ENCODE data around the gene UGT1A4.

UGT1A4 gene

DNA sequence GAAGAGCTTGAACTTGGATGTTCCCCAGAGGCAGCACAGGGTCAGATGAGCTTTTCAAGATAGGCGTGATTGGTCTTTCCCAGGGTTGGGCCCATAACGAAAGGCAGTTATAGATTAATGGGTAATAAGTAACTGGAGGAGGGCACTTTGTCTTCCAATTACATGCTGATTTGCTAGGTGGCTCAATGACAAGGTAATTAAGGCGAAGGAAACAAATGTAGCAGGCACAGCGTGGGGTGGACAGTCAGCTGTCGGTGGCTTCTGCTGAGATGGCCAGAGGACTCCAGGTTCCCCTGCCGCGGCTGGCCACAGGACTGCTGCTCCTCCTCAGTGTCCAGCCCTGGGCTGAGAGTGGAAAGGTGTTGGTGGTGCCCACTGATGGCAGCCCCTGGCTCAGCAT lies at the start of gene UGT1A4:
UGT1A4 (plus strand) TSS at position 185 of the 400 bp plus-strand sequence; CDS start at position 270, 85 bp downstream.
- no peak for DNase-seq

DNA sequence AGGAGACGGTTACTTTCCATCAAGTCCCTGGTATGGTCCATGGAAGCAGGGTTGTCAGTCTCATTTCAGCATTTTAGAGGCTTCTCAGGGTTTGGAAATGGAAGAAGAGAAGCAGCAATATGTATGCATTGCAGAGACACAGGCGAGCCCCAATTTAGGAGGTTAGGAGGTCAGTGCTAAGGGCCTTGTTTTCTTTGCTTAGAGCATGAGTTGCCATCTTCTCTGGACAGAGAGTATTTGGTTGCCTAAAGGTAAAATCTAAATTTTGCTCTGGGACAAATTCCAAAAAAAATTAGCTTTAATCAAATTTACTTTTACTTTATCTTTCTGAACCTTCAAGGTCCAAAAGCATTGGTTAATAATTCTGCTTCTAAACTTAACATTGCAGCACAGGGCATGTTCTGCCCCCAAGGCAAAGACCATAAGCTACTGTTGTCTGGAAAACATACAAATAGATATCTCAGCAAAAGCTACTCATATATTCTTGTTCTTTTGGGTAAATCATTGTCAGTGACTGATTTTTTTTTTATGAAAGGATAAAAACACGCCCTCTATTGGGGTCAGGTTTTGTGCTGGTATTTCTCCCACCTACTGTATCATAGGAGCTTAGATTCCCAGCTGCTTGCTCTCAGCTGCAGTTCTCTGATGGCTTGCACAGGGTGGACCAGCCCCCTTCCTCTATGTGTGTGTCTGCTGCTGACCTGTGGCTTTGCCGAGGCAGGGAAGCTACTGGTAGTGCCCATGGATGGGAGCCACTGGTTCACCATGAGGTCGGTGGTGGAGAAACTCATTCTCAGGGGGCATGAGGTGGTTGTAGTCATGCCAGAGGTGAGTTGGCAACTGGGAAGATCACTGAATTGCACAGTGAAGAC lies 47.0 kb upstream of the UGT1A4 start, which contains the start of gene UGT1A9:
UGT1A9 (plus strand) TSS at position 609 of the 872 bp plus-strand sequence; CDS start at position 646, 37 bp downstream.
- no peak for DNase-seq

DNA sequence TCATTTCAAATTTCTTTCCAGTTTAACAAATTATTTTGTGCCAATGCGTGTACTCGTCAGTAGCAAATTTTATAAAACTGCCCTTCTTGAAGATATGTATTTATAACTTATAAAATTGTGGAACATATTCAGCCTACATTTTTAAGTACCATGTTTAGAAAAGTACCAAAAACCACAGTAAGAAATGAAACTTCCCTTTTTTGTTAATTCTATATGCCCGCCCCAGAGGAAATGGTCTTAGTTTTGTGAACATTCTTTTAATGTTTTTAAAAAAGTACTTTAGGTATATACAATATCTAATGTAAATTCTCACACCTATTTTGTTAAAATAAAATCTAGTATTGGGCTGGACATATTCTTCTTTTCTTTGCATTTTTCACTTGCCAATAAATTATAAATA lies 45.6 kb upstream of the UGT1A4 start:
- DNase-seq, result no peak

DNA sequence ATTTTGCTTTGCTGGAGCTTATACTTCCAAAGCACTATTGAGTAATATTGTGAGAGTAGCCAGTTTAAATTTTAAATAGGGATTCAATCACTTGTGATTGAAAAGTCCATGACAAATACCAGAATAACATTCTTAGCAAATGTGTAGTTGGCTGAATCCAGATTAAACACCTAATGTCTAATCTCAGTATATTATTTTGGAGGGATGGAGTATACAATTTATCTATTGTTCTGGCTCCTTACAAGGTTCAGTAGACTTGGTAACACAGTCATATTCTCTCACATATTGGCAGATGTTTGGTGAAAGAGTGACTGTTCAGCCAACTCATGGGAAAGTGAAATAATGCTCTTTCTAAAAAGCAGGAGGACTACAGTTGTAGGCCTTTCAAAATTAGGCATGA lies 44.6 kb upstream of the UGT1A4 start:
- no peak for DNase-seq

DNA sequence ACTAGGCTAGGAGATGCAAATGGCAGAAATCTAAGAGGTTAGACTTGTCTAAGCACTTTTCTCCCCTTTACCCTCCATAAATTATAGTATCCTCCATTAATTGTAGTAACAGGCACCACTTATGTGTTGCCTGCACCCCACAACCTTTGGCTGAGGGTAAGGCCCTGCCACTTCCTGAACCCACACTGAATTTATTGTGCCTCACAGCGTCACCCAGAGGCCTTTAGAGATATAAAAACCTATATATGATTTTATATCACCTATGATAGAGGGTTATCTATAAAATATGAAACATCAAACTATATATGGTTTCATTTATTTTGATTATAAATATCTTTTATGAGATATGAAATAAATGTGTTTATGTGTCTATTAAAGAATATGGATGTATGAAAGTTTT lies 44.2 kb upstream of the UGT1A4 start:
- DNase-seq, result no peak

DNA sequence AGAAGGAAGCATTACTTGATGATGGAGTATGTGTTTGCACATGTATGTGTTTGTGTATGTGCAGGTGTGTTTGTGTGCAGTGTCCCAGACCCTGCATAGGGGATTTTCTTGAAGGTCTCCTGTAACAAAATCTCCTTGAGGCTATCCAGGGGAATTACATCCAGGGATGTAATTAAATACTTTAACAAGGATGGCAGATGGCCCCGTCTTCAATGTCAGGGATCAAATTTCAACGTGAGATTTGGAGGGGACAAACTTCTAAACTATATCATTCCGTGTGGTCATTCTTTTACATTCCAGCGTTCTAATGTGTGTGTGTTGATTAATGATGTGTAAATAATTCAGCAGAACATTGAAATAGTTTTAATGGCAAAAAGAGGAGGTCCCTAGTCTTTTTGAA lies 43.5 kb upstream of the UGT1A4 start:
- DNase-seq, result no peak

DNA sequence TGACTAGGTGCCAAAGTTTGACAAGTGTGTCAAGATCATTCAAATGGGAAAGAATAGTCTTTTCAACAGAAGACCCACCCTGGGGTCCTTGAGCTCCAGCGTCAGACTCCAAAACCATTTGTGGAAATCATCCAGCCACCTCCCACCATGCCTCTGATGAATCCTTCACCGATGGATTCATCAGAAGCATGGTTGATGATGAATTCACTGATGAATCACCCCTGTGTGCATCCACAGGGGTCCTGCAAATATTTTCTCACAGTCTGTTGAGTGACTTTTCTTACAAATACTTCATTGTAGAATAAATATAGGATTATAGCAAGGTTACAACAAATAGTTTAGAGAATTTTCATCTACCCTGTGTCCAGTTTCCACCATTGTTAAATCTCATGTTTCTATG lies 42.5 kb upstream of the UGT1A4 start:
- DNase-seq, result no peak

DNA sequence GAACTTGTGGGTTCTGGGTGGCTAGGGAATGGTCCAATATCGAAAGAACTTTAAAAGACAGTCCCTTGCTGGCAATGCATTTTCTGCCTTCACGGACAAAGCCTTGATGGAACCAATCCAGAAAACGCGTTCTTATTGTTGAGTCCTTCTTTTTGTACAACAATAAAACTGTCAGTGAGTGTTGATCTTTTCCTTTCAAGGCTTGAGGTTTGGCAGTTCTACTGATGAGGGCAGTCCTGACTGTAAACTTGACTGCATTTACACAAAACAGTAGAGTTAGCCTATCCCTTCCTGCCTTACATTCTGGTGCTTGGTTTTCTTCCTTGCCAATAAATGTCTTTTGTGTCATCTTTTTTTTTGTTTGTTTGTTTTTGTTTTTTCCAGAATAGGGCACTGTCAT lies 39.3 kb upstream of the UGT1A4 start:
- DNase-seq, result no peak

DNA sequence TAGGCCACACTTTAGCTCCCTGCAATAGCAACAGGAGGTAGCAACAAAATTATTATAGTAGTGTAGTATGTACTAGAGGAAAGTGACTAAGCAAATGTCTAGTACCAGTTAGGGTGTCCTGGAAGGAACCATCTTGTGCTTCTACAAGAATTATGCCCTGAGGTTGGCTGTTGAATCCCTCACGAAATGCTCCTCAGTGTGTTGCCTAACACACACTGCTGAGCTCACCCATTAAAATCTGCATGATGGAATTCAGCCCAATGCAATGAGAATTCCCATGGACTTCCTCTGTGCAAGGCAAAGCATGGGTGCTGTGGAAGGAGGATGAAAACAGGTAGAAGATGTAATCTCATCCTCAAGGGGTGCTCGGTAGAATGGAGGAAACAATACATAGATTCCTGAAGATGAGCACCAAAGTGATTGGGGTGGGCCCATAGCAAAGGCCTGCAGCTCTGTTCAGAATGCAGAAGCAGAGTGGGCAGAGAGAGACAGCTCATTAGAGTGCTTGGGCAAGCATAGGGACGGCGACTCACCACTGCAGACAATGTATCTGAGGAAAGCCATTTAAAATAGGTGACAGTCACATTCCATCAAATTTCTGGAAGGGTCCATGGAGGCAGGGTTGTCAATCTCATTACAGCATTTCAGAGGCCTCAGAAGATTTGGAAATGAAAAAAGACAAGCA lies 38.0 kb upstream of the UGT1A4 start:
- no peak for DNase-seq

DNA sequence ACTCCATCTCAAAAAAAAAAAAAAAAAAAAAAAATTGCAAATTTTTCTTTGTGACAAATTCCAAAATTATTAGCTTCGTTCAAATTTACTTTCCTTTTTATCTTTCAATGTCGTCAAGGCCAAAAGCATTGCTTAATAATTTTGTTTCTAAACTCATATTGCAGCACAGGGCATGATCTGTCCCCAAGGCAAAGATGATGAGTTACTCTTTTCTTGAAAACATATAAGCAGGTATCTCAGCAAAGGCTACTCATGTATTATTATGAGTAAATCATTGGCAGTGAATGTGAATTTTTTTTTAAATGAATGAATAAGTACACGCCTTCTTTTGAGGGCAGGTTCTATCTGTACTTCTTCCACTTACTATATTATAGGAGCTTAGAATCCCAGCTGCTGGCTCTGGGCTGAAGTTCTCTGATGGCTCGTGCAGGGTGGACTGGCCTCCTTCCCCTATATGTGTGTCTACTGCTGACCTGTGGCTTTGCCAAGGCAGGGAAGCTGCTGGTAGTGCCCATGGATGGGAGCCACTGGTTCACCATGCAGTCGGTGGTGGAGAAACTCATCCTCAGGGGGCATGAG lies 36.9 kb upstream of the UGT1A4 start, which contains the start of gene UGT1A7:
UGT1A7 (plus strand) TSS at position 381 of the 579 bp plus-strand sequence; CDS start at position 418, 37 bp downstream.
- DNase-seq, result no peak

DNA sequence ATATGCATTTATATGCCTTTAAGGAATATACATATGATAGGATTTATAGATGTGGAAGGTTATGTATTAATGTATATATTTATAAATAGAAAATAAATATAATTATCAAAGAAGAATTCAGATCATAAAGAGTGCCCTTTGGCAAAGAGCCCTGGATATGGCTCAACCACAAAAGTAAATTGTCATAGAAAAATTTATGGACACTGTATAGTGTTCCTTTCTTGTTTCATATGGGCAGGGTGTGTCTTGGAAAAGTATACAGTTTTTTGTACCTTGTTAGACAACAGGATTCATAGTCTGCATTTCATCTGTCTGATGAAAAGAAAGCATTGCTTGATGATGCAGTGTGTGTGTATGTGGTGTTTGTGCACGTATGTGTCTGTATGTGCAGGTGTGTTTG lies 33.9 kb upstream of the UGT1A4 start:
- DNase-seq, result no peak

DNA sequence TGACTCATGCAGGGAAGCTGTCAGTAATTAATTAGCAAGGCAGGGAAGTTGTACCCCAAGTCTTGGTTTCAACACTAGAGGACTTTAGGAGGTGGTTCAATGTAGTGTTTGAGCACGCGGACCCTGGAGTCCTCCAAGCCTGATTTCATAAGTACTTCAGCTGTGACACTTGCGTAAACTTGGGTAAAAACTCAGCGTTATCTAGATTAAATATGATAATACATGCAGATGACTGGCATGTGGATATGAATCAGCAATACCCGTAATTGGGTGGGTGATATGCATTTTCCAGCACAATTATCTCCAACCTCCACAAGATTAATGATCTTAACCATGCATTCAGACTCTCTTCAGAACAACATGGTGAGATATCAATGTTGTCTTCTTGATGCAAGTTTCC lies 31.6 kb upstream of the UGT1A4 start:
- no peak for DNase-seq

DNA sequence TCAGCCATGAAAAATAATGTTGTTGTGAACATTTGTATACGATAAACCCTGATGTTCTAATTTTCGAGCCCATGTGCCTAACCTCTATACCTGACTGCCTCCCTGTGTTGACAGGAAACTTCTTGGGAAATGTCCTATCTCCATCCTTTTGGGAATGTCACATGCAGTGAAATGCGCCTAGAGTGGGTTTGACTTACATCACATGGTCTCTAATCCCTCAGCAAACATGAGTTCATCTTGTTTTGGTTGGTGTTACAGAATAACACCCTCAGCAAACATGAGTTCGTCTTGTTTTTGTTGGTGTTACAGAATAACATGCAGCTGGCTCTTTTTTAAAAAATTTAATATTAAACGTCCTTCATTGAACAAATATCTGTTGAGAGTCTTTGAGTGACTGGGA lies 30.2 kb upstream of the UGT1A4 start:
- no peak for DNase-seq

DNA sequence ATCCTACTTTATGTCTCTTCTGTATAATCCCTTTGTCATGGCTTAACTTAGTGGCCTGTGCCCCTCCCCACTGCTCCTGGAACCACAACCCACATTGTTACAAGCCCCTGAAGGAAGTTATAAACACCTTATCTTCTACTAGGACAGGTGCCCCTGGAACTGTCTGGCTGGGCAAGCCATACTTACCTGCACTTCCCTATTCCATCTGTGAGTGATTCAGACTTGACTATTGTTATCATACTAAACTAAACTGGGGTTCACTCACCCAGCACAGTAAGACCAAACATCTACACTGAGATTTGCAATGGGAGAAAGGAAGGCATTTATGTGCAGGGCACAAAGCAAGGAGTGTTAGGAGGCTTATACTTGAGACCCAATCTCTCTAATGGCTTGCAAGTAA lies 29.5 kb upstream of the UGT1A4 start:
- no peak for DNase-seq

DNA sequence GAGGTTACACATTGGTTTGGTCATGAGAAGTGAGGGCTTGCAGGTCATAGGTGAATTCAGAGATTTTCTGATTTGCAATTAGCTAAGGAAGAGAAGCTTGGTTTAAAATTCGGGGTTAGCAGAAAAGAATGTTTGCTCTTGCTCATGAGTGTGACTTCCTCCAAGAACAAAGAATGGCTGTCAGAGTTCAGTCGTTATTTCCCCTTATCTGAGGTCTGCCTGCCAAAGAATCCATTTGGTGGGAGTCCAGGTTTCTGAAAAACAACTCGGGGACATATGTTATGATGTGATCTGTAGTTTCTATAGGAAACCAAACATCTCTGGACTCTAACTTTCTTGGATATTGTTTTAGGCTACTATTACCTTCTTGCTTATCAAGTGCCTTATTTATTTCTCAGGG lies 29.0 kb upstream of the UGT1A4 start:
- DNase-seq, result no peak

DNA sequence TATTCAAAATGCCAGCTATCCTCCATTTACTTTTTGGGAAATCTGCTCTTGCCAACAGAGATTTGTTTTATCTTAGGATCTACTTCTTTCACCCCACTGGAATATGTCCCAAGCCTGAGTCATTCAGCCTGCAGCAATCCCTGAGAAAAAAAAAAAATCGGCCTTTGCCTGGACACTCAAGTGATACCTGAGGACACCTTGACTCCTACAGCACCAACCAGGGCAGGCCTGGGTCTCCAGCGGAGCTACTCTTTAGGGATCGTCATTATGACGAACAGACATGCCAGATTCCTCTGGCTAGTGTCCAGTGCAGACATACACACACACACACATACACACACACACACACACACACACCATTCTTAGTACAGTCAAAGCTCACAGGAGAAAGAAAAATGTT lies 28.1 kb upstream of the UGT1A4 start:
- no peak for DNase-seq

DNA sequence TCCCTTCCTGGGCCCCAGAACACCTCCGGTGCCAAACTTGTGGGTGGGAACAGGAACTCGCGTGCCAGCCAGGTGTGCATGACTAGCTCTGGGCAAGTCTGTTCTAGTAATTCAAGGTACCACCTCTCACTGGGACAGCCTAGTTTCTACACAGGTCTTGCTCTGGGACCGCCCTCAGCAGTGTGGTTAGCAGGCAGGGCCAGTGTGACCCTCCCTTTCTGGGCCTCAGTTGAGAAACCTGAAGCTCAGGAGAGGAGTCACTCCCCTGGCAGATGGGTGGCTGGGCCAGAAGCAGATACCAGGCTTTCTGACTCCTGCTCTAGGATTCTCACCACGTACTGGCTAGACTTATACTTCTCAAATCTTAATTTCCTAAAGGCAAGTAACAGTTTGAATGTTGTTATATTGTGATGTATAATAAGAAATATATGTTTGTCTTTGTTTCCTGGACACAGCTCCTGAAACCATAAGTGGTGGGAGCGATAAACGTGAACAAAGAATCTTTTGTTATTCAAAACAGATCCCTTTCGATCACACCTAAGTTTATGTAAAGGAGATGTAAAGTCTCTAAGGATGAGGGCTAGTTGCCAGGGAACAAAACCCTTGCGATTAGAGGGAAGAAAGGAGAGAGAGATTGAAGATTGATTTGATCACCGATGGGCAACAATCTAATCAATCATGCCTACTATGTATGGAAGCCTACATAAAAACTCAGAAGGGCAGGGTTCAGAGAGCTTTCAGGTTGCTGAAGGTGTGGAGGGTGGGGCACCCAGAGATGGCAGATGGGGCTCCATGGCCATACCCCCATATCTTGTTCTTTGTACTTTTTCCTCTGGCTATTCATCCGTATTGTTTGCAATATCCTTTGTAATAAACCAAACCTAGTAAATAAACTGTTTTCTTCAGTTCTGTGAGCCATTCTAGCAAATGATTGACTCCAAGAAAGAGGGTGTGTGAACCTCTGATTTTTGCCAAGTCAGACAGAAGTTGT lies 26.8 kb upstream of the UGT1A4 start:
- DNase-seq, result no peak

DNA sequence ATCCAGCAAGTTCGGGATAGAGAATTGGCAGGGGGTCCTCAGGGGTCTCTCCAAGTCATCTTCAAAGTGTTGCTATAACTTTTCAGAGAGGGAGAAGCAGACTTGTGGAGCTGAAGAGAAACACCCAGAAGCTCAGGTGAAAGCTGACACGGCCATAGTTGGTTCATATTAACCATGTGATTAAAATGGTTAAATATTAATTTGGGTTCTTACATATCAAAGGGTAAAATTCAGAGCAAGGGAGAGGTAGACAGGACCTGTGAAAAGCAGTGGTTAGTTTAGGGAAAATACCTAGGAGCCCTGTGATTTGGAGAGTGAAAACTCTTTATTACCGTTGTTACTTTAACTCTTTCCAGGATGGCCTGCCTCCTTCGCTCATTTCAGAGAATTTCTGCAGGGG lies 25.9 kb upstream of the UGT1A4 start, which contains the start of gene UGT1A6:
UGT1A6 (plus strand) TSS at position 243 of the 400 bp plus-strand sequence; CDS start at position 358, 115 bp downstream.
- DNase-seq, result no peak

DNA sequence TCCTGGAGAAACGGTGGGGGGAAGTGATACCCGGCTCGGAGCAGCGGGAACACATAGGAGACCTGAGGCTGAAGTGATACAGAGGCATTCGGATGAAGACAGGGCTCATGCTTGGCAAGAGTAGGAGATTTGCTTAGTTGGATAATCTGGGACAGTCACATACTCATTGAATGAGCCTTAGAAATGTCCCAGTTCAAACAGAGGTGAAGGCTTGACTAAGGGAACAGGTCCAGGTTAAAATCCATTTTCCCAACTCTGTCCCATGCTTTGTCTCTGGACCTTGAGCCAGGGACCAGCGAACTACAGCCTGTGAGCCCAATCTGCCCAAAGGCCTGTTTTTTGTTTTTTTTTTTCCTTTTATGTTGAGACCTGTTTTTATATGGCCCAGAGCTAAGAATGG lies 24.6 kb upstream of the UGT1A4 start:
- DNase-seq, result no peak

DNA sequence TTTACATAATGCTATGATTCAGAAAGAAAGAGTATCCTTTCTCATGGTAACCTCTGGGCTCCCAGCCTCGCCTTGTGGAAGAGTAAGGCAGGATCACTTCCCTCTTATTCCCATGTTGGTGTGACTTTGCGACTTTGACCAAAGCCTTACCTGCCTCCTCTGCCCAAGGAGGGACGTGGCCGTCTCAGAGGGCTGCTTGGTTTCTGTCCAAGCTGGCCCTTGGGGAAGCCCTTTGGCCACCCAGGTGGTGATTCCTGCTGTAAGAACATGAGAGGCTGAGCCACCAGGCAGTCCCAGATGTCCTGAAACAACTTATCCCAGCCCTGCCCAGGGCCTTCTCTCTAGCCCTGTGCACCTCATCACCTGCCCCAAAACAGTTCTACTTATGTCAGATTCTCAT lies 19.8 kb upstream of the UGT1A4 start:
- DNase-seq, result no peak

DNA sequence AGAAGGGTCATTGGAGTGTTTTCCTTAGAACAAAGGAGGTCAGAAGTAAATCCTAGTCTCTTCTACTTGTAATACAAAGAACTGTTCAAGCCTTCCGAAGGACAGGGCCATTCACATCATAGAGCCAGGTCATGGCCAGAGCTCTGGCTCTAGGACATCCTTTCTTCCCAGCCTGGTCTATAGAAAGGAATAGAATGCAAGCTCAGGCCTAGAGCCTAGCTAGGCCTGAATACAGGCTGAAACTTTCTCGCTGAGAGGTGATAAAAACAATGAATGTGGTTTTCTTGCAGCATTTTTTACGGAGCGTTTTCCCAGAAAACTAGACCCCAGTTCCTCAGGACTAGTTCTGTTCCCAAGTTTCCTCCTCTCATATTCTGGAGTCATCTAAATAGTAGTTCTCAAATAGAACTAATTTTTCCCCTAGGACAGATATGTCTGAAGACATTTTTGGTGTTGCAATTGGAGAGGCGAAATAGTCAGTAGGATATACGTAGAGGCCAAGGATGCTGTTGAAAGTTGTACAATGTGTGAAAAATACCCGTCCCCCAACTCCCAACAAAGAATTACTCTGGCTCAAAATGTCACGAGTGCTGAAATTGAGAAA lies 19.0 kb upstream of the UGT1A4 start:
- no peak for DNase-seq
